Uterus (tissue), 4 donors: Measurements from ENCODE around the gene MICAL3. TPM values are rescaled to one million over a fixed set of nuclear protein-coding genes. Genes with fewer than 3 reads are reported as not detected.
A peak's percentile ranks its signal among the peaks of the same experiment; 100 is the strongest.

Experiments used
- DNase-seq, 2 donors: peaks; one replicate each; pipeline ENCODE4 v3.0.0-alpha.2; 2019 to 2020
- H3K27ac ChIP-seq, 2 donors: fragments of 200-600 bp; sonication (generic); 1 replicate in 1 of 2; 2 replicates in 1 of 2; pipeline ENCODE4 v1.5.1; 2016 to 2018
- H3K27me3 ChIP-seq, 2 donors: fragments of 200-600 bp; sonication (generic); one replicate each; pipeline ENCODE4 v1.5.1; 2018 to 2019; ENCODE audit warnings: control low read depth in 1 of 2
- H3K36me3 ChIP-seq, 2 donors: fragments of 200-600 bp; sonication (generic); one replicate each; pipeline ENCODE4 v1.5.1; 2019; ENCODE audit warnings: control low read depth in 1 of 2
- H3K4me1 ChIP-seq, 2 donors: fragments of 200-600 bp; sonication (generic); one replicate each; pipeline ENCODE4 v1.5.1; 2018 to 2019; ENCODE audit warnings: control low read depth in 1 of 2
- H3K4me3 ChIP-seq, 2 donors: fragments of 200-600 bp; sonication (generic); 1 replicate in 1 of 2; 2 replicates in 1 of 2; pipeline ENCODE4 v1.5.1; 2018 to 2019; ENCODE audit warnings: mild to moderate bottlenecking in 1 of 2
- H3K9me3 ChIP-seq, 2 donors: fragments of 200-600 bp; sonication (generic); one replicate each; pipeline ENCODE4 v1.5.1; 2019; ENCODE audit warnings: control low read depth in 1 of 2
- POLR2A ChIP-seq, 2 donors: fragments of 450-650 bp; IDR thresholded peaks; one replicate each; pipeline ENCODE4 v1.6.1; 2016; ENCODE audit warnings: antibody characterized with exemption in 2 of 2, mild to moderate bottlenecking in 1 of 2, moderate library complexity in 1 of 2
- intact Hi-C: fragments of 100-400 bp; cut with DNase I; formaldehyde crosslinking; loops from one replicate; pipeline ENCODE4 v1.15.1; 2023; ENCODE audit warnings: low total_unique reads
- total RNA-seq, 4 donors: library from RNA; depleted of rRNA in 3 of 4; stranded (reverse); fragments of >200 nt in 3 of 4; gene quantifications; one replicate each; pipeline versions ENCODE4 v1.1.0 to v1.2.4, GENCODE V29; 2014 to 2023
- TF ChIP-seq, protein P1 (sequence below), 4 experiments: fragments of 200-600 bp in 2 of 4; fragments of 450-650 bp in 2 of 4; sonication (generic) in 2 of 4; IDR thresholded peaks; one replicate each; pipeline ENCODE4 v1.5.1; 2016 to 2019; ENCODE audit warnings: antibody characterized with exemption in 4 of 4, mild to moderate bottlenecking in 2 of 4, moderate library complexity in 1 of 4
- donor health status: DM: yes; HTN: yes; CAD: no.

The MICAL3 gene
- total RNA-seq, 4 donors from 2014 or later: 13.5 to 167 (median 47.2) TPM

DNA sequence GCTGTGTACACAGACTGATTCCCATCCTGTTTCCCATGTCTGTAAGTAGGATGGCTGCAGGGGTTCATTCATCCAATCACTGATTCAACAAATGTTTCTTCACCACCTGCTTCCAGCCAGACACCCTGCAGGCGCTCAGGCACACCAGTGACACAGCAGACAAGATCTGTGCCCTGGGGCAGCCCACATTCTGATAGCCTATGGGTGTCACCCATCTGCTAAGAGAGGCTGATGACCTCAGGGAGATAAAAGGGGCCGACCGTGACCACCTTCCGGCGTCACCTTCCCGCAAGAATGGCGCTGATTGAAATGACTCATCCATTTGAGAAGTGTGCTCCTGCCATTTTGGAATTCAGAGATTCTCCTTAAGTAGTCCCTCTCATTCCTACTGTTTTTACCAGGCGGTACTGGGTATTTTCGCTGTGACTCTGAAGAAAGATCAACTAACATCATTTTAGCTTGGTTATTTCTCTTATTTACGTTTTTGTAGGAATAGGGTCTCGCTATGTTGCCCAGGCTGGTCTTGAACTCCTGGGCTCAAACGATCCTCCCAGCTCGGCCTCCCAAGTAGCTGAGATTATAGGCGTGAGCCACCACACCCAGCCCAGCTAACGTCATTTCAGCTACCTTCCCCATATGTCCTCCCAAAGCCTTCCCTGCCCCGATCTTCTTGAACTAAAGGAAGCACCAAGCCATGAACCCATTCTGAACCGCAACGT lies 176.8 kb downstream of the MICAL3 start:
- no peaks in the 10 kb centered on the region for H3K36me3 ChIP-seq
- H3K4me1 ChIP-seq: peaks cover 0 to 20% of the 10 kb centered on the region in 2 donors
- intact Hi-C loops: no loop called here
- DNase-seq: no peak
- H3K27ac ChIP-seq: peak overlapping the region; percentile 85 to 94
- H3K27me3 ChIP-seq: no peaks in the 10 kb centered on the region
- no peak overlapping the region for H3K4me3 ChIP-seq
- H3K9me3 ChIP-seq: no peaks in the 10 kb centered on the region
- TF ChIP-seq, protein P1, sequence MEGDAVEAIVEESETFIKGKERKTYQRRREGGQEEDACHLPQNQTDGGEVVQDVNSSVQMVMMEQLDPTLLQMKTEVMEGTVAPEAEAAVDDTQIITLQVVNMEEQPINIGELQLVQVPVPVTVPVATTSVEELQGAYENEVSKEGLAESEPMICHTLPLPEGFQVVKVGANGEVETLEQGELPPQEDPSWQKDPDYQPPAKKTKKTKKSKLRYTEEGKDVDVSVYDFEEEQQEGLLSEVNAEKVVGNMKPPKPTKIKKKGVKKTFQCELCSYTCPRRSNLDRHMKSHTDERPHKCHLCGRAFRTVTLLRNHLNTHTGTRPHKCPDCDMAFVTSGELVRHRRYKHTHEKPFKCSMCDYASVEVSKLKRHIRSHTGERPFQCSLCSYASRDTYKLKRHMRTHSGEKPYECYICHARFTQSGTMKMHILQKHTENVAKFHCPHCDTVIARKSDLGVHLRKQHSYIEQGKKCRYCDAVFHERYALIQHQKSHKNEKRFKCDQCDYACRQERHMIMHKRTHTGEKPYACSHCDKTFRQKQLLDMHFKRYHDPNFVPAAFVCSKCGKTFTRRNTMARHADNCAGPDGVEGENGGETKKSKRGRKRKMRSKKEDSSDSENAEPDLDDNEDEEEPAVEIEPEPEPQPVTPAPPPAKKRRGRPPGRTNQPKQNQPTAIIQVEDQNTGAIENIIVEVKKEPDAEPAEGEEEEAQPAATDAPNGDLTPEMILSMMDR (IDR thresholded peaks at IDR 0.05): no peak
- TF ChIP-seq POLR2A (IDR thresholded peaks at IDR 0.05): no peak

DNA sequence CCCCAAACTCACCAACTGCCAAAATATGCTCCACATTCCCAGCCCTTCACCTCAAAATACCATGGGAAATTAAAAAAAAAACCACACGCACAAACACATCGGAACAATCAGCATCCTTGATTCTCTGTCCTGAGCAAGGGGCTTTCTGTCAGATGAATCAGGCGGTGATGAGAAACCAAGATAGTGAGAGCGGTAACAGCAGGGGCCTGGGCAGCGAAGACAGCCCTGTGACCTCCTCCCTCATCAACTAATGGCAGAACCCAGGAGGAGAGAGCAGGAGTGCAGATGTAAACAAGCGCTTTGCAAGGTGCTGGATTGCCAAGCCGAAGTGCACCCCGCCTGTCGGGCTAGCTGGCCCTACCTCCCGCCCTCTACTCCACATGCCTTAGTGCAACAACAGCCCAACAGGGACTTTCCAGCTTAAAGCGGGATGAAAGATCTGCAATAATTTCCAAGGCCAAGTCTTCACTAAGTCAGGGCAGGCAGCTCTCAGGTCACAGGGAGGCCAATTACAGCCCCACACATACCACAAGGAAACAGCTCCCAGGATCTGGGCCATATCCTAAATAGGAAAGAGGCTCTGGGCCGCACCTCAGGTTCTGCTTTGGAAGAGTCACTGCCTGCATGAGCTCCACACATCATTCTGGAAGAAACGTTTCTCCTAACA lies 177.9 kb downstream of the MICAL3 start:
- peak; percentile 68 to 79 for DNase-seq
- Histone ChIP-seq H3K9me3 (no peaks in the 10 kb centered on the region), H3K4me1 (peaks cover 0 to 13% of the 10 kb centered on the region in 2 donors), H3K4me3 (no peak overlapping the region), H3K27ac (peak overlapping the region; percentile 85 to 94), H3K27me3 (no peaks in the 10 kb centered on the region), H3K36me3 (no peaks in the 10 kb centered on the region)
- TF ChIP-seq, protein P1 (IDR thresholded peaks at IDR 0.05): no peak
- TF ChIP-seq POLR2A (IDR thresholded peaks at IDR 0.05): peak in 1 of 2 donors; percentile 17
- intact Hi-C loops: no loop called here

DNA sequence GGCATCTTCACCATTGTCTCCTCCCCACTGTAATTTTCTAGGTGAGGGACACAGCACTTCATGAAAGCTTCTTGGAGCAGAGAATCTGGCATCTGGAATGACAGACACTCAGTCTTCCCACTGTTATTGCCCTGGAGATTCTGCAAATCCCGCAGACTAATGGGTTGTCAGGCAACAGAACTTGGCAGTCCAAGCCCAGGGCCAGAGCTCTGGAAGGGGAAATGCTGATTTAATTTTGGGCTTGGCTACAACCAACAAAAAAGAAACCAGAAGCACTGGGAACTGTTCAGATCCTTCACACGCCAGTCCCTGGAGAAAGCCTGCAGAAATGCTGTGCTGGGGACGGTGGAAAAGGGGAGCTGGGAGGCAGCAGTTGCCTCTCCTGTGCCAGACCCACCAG lies 178.6 kb downstream of the MICAL3 start:
- Histone ChIP-seq H3K9me3 (no peaks in the 10 kb centered on the region), H3K4me1 (peaks cover 0 to 13% of the 10 kb centered on the region in 2 donors), H3K27me3 (no peaks in the 10 kb centered on the region), H3K4me3 (no peak overlapping the region), H3K27ac (peak overlapping the region; percentile 85 to 94), H3K36me3 (no peaks in the 10 kb centered on the region)
- TF ChIP-seq, protein P1 (IDR thresholded peaks at IDR 0.05): no peak
- no peak for TF ChIP-seq POLR2A (IDR thresholded peaks at IDR 0.05)
- intact Hi-C loops: no loop called here
- DNase-seq: peak; percentile 70 to 71

GRCh38 chr22:17845327-17845726 lies 179.0 kb downstream of the MICAL3 start:
- no peak overlapping the region for H3K4me3 ChIP-seq
- H3K27ac ChIP-seq: peak overlapping the region; percentile 85 to 94
- intact Hi-C loops: no loop called here
- H3K4me1 ChIP-seq: peaks cover 0 to 13% of the 10 kb centered on the region in 2 donors
- TF ChIP-seq POLR2A (IDR thresholded peaks at IDR 0.05): no peak
- TF ChIP-seq, protein P1 (IDR thresholded peaks at IDR 0.05): no peak
- H3K9me3 ChIP-seq: no peaks in the 10 kb centered on the region
- H3K36me3 ChIP-seq: no peaks in the 10 kb centered on the region
- no peaks in the 10 kb centered on the region for H3K27me3 ChIP-seq
- DNase-seq: peak in 1 of 2 donors; percentile 43

DNA sequence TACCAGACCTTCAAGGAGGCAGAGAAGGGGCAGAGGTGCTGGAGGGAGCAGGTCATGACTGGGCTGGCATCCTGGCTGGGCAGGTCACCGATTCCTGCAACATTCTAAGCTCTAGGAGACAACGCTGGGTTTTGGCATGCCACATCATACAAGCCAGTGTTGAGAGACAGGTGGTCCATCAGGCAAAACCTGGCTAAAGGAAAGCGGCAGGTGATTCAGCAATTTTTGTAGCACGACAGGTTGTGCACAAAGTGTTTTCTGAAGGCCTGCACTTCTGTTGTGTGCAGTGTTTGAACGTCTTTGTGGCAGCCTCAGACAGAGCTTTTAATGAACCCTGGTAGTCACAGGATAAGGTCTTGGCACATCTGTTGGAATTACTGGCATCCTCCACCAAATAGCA lies 180.2 kb downstream of the MICAL3 start:
- no peak for DNase-seq
- H3K9me3 ChIP-seq: no peaks in the 10 kb centered on the region
- no peaks in the 10 kb centered on the region for H3K36me3 ChIP-seq
- no peak overlapping the region for H3K4me3 ChIP-seq
- H3K27me3 ChIP-seq: no peaks in the 10 kb centered on the region
- intact Hi-C loops: no loop called here
- H3K4me1 ChIP-seq: peaks cover 0 to 13% of the 10 kb centered on the region in 2 donors
- H3K27ac ChIP-seq: peak overlapping the region; percentile 85 to 94
- no peak for TF ChIP-seq POLR2A (IDR thresholded peaks at IDR 0.05)
- TF ChIP-seq, protein P1 (IDR thresholded peaks at IDR 0.05): no peak
